CD4-positive, alpha-beta T cell (primary cell): ENCODE results near the gene ALG1L2. TPM values are rescaled to one million over a fixed set of nuclear protein-coding genes. Genes with fewer than 3 reads are reported as not detected.
"Not testable (repeated sequence)": the region's sequence is repeated elsewhere in the genome, so short reads cannot be mapped to it uniquely, and the experiment has no call there.

Experiments
- ATAC-seq: fragments of 200-7000 bp; cut with Tn5 transposase; one replicate; pipeline ENCODE4 v1.10.0; 2022; ENCODE audit warnings: mild to moderate bottlenecking; ENCODE audit not compliant: poor library complexity
- CTCF ChIA-PET: fragments of 350-600 bp; sonication (Branson Sonifier 250); formaldehyde crosslinking; loops from one replicate; lab custom pipeline; 2021; ENCODE audit warnings: antibody characterized with exemption, inconsistent platforms; lab: Charles Lee
- POLR2A ChIA-PET: fragments of 350-600 bp; sonication (Branson Sonifier 250); formaldehyde crosslinking; loops from one replicate; lab custom pipeline; 2021; ENCODE audit warnings: antibody characterized with exemption, inconsistent platforms; lab: Charles Lee
- DNase-seq, 14 experiments: peaks; one replicate each; pipeline ENCODE4 v3.0.0-alpha.2; 2013 to 2020; ENCODE audit warnings: mixed read lengths in 2 of 14
- H3K27ac ChIP-seq, 2 donors: one replicate each; pipeline versions ENCODE4 v1.5.1 to v1.7.0; 2013; ENCODE audit warnings: low read length in 2 of 2, low read depth in 1 of 2, mild to moderate bottlenecking in 1 of 2
- H3K27me3 ChIP-seq, 2 experiments: 1 replicate in 1 of 2; 2 replicates in 1 of 2; pipeline versions ENCODE4 v1.6.1 to v1.7.0; 2013; ENCODE audit warnings: low read length in 2 of 2, control low read depth in 1 of 2, mild to moderate bottlenecking in 1 of 2, moderate library complexity in 1 of 2; ENCODE audit not compliant: insufficient read depth in 2 of 2, control insufficient read depth in 1 of 2
- H3K36me3 ChIP-seq: one replicate; pipeline ENCODE4 v1.6.1; 2013; ENCODE audit warnings: low read length, control low read depth; ENCODE audit not compliant: insufficient read depth
- H3K4me1 ChIP-seq: one replicate; pipeline ENCODE4 v1.6.1; 2013; ENCODE audit warnings: low read length, control low read depth; ENCODE audit not compliant: insufficient read depth
- H3K4me3 ChIP-seq: one replicate; pipeline ENCODE4 v1.5.1; 2013; ENCODE audit warnings: mild to moderate bottlenecking, low read length, moderate library complexity
- H3K9me3 ChIP-seq, 2 experiments: 1 replicate in 1 of 2; 2 replicates in 1 of 2; pipeline versions ENCODE4 v1.6.1 to v1.7.0; 2013; ENCODE audit warnings: low read length in 2 of 2, mild to moderate bottlenecking in 2 of 2, control low read depth in 1 of 2, moderate library complexity in 1 of 2; ENCODE audit not compliant: control insufficient read depth in 1 of 2, insufficient read depth in 1 of 2
- H3K27ac Mint-ChIP-seq: one replicate; pipeline ENCODE4 v1.8.0; 2020; ENCODE audit warnings: mixed read lengths
- H3K27me3 Mint-ChIP-seq: one replicate; pipeline ENCODE4 v1.8.0; 2021; ENCODE audit warnings: mixed read lengths
- H3K36me3 Mint-ChIP-seq: one replicate; pipeline ENCODE4 v1.8.0; 2021; ENCODE audit warnings: low read depth, mixed read lengths
- H3K4me1 Mint-ChIP-seq: one replicate; pipeline ENCODE4 v1.8.0; 2021; ENCODE audit warnings: low read depth, mixed read lengths
- H3K4me3 Mint-ChIP-seq: one replicate; pipeline ENCODE4 v1.8.0; 2020; ENCODE audit warnings: mild to moderate bottlenecking, mixed read lengths
- H3K9me3 Mint-ChIP-seq: one replicate; pipeline ENCODE4 v1.8.0; 2020; ENCODE audit warnings: mixed read lengths
- intact Hi-C, 2 experiments: fragments of 100-400 bp; cut with DNase I in 1 of 2; cut with micrococcal nuclease in 1 of 2; formaldehyde crosslinking; loops; one replicate each; pipeline versions ENCODE4 v1.15.1 to v1.9.0; 2023 to 2025; cut with DNase I, micrococcal nuclease
- total RNA-seq, 174 experiments: library from RNA in 2 of 174; stranded (reverse) in 2 of 174; gene quantifications; one replicate each; pipeline ENCODE4 v1.2.3 and lab custom pipeline; 2021 to 2026

The ALG1L2 gene
- total RNA-seq, 2 experiments from 2014 or later = 0.80 TPM; not detected in 1

DNA sequence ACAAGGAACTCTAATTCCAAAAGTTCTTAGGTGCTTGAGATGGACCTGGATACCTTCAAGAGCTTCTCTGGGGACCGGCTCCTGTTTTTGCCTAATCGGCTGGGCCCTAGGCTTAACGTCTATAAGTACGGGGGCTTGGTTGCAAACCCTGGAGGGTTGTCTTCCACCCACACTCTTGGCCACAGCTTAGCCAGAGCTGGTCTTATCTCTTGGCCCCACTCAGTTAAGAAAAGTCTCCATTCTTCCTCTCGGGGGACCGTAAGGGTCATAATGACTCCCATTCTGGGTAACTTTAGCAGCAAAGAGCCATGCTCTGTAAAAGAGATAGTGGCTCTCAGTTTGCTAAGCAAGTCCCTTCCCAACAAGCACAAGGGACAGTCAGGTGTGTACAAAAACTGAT, 64.8 kb downstream of the ALG1L2 start:
- H3K27me3 Mint-ChIP-seq, H3K27ac ChIP-seq, POLR2A ChIA-PET, H3K36me3 ChIP-seq, H3K9me3 ChIP-seq, H3K4me1 Mint-ChIP-seq, H3K27ac Mint-ChIP-seq, H3K9me3 Mint-ChIP-seq, CTCF ChIA-PET, intact Hi-C loops, H3K36me3 Mint-ChIP-seq, DNase-seq, H3K4me3 ChIP-seq, ATAC-seq, H3K4me1 ChIP-seq, H3K4me3 Mint-ChIP-seq, H3K27me3 ChIP-seq: not testable (repeated sequence)

Other genes starting within 250 kb of the ALG1L2 start
- 10 to 100 TPM; 33.3 to 33.8 TPM for gene TMCC1, start 188.1 kb upstream of the ALG1L2 start, total RNA-seq
- not detected for gene TRH, start 107.1 kb upstream of the ALG1L2 start, total RNA-seq